HG02870 (cell line): ENCODE measurements around the gene KRTAP3-2.
"Not testable (repeated sequence)": the region's sequence is repeated elsewhere in the genome, so short reads cannot be mapped to it uniquely, and the experiment has no call there.

Experiments used
- ATAC-seq: cut with Tn5 transposase; IDR thresholded peaks from one replicate; pipeline ENCODE4 v1.9.1; 2021; ENCODE audit warnings: mild to moderate bottlenecking, moderate library complexity; ENCODE audit not compliant: unreplicated experiment

KRTAP3-2 gene

DNA sequence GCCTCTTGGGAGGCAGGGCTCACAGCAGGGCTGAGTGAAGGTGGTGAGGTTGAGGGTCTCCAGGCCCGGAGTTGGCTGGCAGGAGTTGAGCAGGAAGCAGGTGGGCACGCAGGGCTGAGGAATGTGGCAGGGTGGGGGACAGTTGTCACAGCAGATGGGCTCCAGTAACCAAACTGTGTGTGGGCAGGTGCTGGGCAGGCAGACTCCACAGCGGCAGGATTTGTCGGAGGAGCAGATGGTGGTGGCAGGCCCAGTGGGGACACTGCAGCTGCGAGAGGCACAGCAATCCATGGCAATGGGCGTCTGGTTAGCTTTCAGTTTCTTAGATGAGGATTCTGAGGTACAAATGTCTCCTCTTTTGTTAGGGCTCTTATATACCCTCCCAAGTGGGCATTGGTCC, at the start of gene KRTAP3-2:
KRTAP3-2 (minus strand) TSS at position 344 of the 400 bp plus-strand sequence; CDS start at position 291, 53 bp downstream.
- ATAC-seq, result not testable (repeated sequence)

DNA sequence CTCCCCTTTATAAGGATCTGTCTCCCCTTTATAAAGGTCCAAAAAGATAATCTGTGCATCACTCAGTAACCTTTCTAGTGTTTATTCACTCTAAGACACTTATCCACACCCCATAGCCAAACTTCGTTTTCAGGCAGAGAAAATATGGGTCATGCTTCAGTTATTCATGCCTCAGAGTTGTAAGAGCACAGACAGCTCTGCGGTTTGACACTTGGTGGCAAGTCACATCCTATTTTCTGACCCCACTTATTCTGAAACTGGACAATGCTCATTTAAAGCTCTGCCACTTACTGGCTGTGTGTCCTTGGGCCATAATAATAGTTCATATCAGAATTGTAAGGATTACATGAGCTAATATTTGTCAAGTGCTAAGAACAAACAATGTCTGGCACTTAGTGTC, 49.4 kb upstream of the KRTAP3-2 start:
- ATAC-seq, result no peak

DNA sequence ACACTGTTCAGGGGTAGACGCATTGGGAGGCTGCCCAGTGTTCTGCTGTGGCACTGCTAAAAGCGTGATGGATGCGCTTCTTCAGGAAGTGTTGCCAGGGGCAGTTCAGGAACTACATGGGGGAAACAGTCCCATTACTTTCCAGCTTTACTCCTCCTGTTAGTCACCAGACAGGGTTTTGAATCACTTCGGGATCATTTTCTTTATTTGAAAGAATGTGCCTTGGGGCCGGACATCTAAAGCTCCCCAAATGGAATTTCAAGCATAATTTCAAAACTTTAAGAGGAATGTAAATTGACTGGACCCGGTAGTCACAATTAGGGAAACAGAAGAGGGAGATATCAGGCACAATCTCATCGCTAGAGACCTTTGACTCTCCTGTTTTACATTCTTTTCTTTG, 48.7 kb upstream of the KRTAP3-2 start:
- no peak for ATAC-seq

DNA sequence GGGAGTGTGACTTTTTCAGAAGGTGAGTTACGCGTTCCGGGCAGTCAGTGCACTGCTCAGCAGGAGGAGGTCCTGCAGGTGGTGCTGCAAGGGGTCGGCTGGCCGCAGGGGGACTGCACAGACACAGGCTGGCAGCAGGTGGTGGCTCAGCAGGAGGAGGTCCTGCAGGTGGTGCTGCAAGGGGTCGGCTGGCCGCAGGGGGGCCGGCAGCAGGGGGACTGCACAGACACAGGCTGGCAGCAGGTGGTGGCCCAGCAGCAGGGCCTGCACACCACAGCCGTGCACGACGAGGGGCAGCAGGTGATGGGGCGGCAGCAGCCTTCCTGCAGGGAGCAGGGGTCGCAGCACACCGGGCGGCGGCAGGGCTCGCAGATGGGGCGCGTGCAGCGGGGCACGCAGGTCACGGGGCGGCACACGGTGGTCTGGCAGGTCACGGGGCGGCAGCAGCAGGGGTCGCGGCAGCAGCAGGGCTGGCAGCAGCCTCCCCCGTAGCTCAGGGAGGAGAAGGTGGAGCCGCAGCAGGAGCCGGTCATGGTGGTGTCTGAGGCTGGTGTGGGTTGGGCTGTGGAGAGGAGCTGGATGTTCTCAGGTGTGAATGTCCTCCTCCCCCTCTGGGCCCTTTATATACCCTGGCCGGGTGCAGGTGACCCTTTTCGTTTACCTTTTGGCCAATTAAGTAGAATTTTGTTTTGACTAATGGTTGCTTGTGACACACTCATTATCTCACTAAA, 47.2 kb upstream of the KRTAP3-2 start, which contains the start of gene KRTAP2-1:
KRTAP2-1 (minus strand) TSS at position 582 of the 731 bp plus-strand sequence; CDS start at position 533, 49 bp downstream.
- ATAC-seq, result not testable (repeated sequence)

DNA sequence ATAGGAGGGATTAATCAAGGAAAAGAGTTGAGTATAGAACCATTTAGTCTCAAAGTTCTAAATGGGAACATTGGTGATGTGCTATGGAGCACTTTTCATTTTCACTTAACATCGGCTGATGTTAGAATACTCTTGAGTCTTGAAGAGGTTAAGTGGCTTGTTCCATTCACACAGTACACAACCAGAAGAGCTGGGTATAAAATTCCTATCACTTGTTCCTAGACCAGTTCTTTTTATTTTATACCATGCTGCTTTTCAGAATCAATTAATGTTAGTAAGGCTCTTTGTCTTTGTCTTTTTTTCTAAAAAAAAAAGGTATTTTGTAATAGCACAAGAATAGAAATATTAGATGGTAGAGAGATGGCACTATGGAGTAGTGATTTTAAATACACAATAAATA, 43.2 kb upstream of the KRTAP3-2 start:
- no peak for ATAC-seq

DNA sequence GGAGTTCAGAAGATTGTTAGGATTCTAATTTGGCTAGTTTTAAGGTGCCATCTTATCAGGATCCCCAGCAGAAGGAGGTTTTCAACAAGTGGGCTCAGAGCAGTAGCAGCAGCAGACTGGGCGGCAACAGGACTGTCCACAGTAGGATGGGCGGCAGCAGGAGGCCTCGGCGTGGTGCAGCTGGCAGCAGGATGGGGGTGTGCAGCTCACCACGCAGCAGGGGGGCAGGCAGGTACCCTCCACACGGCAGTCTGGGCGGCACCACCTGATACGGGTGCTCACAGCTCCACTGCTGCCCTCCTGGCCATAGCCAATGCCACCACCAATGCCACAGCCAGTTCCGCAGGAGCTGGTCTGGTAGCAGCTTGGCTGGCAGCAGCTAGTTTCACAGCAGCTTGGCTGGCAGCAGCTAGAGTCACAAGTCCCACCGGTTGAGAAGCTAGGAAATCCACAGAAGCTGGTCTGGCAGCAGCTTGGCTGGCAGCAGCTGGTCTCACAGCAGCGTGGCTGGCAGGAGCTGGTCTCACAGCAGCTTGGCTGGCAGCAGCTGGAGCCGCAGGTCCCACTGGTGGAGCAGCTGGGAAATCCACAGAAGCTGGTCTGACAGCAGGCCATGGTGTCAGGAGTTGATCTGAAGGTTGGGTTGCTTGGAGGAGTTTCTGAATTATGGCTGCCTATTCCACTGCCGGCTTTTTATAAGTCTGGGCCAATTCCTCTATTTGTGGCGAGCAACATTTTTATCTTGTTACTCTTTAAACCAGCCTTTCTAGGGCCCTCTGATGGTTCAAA, 41.3 kb upstream of the KRTAP3-2 start, which contains the start of gene KRTAP1-1:
KRTAP1-1 (minus strand) TSS at position 668 of the 789 bp plus-strand sequence; CDS start at position 615, 53 bp downstream.
- not testable (repeated sequence) for ATAC-seq

DNA sequence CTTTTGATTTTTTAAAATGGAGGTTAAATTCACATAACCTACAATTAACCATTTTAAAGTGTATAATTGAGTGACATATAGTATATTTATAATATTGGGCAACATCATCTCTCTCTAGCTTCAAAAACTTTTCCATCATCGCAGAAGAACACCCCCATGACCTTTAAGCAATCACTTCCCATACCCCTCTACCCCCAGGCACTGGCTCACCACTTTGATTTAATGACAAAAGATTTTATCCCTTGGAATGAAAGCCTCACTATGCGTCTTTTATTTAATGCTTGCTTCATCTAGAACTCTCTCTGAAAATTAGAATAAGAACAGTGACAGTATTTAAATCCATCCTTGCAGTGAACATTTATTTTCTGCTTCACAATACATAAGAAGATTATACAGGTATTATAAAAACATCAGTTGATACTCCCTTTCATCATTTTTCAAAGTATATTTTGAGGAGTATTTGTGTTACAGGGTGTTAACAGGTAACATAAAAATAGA, 38.2 kb upstream of the KRTAP3-2 start:
- ATAC-seq, result no peak

DNA sequence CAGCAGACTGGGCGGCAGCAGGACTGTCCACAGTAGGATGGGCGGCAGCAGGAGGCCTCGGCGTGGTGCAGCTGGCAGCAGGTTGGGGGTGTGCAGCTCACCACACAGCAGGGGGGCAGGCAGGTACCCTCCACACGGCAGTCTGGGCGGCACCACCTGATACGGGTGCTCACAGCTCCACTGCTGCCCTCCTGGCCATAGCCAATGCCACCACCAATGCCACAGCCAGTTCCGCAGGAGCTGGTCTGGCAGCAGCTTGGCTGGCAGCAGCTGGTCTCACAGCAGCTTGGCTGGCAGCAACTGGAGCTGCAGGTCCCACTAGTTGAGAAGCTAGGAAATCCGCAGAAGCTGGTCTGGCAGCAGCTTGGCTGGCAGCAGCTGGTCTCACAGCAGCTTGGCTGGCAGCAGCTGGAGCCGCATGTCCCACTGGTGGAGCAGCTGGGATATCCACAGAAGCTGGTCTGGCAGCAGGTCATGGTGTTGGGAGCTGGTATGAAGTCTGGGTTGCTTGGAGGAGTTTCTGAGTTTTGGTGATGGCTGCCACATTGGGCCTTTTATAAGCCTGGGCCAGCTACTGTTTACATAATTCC, 34.7 kb upstream of the KRTAP3-2 start, which contains the start of gene KRTAP1-3:
KRTAP1-3 (minus strand) TSS at position 529 of the 590 bp plus-strand sequence; CDS start at position 476, 53 bp downstream.
- ATAC-seq, result not testable (repeated sequence)

DNA sequence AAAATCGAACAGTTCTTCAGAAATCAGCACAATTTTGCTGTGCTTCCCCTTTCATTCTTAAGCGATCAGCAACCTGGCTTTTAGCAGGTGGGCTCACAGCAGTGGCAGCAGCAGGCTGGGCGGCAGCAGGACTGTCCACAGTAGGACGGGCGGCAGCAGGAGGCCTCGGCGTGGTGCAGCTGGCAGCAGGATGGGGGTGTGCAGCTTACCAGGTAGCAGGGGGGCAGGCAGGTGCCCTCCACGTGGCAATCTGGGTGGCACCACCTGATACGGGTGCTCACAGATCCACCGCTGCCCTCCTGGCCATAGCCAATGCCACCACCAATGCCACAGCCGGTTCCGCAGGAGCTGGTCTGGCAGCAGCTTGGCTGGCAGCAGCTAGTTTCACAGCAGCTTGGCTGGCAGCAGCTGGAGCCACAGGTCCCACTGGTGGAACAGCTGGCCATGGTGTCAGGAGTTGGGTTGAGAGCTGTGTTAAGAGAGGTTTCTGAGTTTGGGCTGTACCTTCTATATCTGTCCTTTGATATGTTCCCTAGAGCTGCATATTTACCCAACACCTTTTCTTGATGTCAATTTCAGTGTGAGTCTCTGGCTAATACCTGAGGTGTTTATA, 30.0 kb upstream of the KRTAP3-2 start, which contains the start of gene KRTAP1-4:
KRTAP1-4 (minus strand) TSS at position 563 of the 613 bp plus-strand sequence; CDS start at position 446, 117 bp downstream.
- ATAC-seq, result no peak

DNA sequence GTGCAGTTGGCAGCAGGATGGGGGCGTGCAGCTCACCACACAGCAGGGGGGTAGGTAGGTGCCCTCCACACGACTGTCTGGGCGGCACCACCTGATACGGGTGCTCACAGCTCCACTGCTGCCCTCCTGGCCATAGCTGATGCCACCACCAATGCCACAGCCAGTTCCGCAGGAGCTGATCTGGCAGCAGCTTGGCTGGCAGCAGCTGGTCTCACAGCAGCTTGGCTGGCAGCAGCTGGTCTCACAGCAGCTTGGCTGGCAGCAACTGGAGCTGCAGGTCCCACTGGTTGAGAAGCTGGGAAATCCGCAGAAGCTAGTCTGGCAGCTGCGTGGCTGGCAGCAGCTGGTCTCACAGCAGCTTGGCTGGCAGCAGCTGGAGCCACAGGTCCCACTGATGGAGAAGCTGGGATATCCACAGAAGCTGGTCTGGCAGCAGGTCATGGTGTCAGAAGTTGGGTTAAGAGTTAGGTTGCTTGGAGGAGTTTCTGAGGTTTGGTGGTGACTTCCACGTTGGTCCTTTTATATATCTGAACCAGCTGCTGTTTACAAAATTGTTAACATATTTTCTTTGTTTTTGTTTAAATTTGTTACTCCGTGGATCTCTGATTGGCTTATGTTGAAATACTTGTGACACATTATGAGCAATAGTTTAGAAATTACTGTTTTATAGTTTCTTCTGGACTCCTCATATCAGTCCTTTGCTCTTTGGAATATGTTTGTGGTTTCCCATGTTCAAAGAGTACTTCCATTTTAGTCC, 27.2 kb upstream of the KRTAP3-2 start, which contains the start of gene KRTAP1-5:
KRTAP1-5 (minus strand) TSS at position 494 of the 757 bp plus-strand sequence; CDS start at position 441, 53 bp downstream.
- ATAC-seq, result no peak

DNA sequence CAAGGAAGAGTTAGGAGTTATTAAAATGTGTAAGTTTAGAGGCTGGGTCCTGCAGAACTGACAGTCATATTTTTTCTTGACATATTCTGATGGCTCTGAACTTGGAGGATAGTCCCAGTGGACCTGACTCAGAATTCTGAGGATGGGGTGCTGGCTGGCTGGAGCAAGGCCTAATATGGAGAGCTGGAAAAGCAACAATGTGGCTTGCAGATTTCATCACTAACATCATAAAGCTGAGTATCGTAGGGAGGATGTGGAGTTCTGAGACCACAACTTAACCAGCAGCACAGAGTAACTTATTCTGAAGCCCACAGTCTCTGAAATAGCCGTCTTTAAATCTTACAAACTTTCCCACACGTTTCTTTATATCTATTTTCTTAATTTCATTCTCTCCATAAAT, 25.0 kb upstream of the KRTAP3-2 start:
- ATAC-seq, result no peak

DNA sequence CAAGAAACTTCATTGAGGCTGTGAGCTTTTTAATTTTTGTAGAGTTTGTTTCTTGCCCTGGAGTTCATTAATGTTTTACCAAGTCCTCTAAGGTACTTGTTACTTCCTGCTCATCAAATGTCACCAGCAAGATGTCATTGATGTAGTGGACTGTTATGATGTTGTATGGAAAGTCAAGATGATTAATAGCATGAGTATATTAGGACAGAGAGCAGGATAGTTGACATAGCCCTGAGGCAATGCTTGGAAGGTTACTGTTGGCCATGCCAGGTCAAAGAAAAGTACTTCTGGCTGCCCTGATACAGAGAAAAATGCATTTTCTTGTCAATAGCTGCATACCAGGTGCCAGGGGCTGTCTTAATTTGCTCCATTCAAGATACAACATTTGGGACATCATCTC, 20.6 kb upstream of the KRTAP3-2 start:
- ATAC-seq, result no peak

DNA sequence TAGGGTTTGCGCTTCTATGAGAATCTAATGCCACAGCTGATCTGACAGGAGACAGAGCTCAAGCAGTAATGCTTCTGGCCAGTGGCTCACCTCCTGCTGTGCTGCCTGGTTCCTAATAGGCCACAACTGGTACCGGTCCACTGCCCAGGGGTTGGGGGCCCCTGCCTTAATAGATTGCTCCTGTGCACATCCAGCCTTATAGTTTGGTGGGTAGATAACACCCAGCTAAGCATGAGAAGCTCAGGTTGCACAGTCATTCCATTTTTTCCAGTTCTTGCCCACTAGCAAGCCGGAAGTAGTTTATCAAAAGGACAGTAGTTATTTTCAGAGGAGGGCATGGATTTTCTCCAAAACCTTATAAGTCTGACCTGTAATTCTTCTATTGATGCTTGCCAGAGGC, 19.7 kb upstream of the KRTAP3-2 start:
- no peak for ATAC-seq

DNA sequence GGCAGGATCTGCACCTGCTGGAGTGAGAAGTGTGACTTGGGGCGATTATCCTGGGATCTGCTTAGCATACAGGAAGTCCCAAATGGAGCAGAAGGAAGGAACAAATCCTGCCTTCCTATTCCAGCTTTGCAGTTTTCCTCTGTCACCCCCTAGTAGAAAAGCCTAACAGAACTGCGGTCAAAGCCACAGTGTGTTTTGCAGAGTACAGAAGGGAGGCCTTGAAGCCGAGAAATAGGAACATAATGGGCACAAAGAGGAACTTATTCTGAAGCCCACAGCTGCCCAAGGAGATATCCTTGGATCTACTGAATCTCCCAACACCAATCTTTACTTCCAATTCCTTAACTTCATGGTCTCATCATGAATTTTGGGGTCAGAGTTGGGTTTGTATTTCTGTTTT, 18.8 kb upstream of the KRTAP3-2 start:
- no peak for ATAC-seq

DNA sequence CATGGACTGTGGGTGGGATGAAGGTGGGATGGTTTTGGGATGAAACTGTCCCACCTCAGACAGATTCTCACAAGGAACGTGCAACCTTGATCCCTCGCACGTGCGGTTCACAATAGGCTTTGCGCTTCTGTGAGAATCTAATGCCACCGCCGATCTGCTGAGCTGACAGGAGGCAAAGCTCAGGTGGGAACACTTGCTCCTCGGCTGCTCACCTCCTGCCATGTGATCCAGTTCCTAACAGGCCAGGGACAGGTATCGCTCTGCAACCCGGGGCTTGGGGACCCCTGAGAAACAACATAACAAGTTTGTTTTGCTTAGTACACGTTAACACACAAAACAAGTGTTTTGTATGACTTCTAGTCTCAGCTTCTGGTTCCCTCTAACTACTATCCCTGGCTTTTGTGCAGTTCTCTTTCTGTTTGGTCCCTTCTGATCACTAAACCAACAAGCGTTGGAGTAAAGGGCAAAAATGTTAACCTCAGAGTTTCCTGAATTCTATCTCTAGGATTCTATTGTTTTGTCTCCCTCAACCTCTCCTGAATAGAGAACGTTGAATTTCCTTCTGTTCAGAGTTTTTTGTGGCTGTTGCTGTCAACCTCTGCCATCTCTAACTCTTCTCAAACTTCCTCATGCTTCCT, 17.0 kb upstream of the KRTAP3-2 start:
- no peak for ATAC-seq

DNA sequence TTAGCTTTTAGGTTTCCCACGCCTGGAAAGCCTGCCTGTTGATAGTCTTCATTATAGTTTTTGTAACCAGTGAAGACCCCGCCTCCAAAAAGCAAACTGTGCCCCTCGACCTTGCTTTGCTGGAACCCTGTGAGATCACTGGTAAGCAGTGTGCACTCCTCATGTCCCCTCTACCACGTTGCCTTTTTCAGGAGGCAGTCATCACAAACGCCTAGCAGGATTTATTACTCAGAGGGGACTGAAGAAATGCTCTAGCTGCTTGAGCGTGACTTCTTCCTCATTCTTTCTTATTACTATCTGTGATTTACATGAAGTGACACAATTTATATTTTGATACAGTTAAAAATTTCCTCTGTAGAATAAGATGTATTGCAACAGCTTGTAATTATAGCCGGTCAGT, 15.7 kb upstream of the KRTAP3-2 start:
- no peak for ATAC-seq

DNA sequence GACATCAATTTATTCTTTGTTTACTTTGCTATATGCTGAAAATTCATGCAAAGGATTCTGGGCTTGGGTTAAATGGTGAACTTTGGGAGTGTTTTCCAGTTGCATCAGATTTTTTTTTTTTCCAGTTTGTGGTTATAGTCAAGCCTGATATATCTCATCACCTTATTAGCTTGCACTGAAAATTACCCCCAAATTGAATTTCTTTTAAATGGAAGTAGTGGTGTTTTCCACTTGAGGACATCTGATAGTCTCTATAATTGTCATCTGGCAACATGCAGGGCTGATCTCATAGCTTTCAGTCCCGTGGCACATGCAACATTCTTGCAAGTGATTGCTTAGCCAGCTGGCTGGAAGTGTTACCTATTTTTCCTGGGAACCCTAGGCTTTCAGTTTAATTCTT, 13.9 kb upstream of the KRTAP3-2 start:
- no peak for ATAC-seq

DNA sequence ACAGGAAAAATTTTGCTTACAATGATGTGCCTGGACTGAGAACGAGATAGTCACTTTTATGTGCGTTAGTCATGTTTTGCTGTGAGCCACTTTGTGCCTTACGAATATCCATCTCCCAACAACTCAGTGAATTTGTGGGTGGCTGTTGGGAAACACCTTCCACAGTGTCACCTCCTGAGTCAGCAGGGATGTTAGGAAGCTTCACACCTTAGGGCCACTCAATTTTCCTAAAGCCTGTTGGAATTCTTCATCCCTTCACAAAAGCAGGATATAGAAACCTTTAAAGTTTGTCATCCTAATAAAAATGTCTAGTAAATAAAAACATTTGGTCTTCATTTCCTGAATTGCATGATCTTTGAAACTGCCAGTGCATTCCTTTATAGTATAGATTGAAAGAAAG, 13.5 kb upstream of the KRTAP3-2 start:
- no peak for ATAC-seq
